ENCODE results near the gene NR5A1. TPM values are rescaled to one million over a fixed set of nuclear protein-coding genes. Genes with fewer than 3 reads are reported as not detected.

The NR5A1 gene
- total and polyA plus RNA-seq, 2 of the 13 experiments (the other 11 are each of a cell fraction or from before 2014, with no cell fraction given): 28.9 to 44.7 TPM

DNA sequence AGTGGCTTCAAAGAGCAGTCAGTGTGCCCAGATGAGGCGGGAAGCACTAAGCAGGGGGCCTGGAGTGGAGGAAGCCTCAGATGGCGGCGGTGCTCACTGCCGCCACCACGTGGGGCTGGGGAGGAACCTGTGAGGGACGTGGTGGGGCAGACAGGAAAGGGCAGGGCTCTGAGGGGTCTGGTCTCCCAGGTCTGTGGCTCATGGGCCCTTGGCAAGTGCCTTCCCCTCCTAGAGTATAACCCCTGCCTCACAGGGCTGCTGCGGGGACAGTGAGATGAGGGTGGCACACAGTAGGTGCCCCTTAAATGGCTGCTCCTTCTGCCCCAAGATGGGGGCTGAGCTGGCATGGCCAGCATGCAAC lies 26.6 kb downstream of the NR5A1 start (continued):
- TF ChIP-seq FOXC1 (CRISPR knock-in tag; IDR thresholded peaks at IDR 0.05; ENCODE audit: borderline replicate concordance) (0 out of 2 replicates have a peak, but pooled peaks have one; percentile 45), HDAC6 (IDR thresholded peaks at IDR 0.05; ENCODE audit: low read depth, low read length) (no peak), HMGA1 (CRISPR knock-in tag; conservative IDR thresholded peaks at IDR 0.05) (no peak), ZNF740 (CRISPR knock-in tag; IDR thresholded peaks at IDR 0.05) (no peak), MTA1 (CRISPR knock-in tag; IDR thresholded peaks at IDR 0.05; ENCODE audit: borderline replicate concordance) (peak; percentile 37; the same call in 1 of the 2 replicates), NBN (conservative IDR thresholded peaks at IDR 0.05) (no peak), MED13 (CRISPR knock-in tag; IDR thresholded peaks at IDR 0.05) (no peak), SALL1 (CRISPR knock-in tag; IDR thresholded peaks at IDR 0.05) (peak; percentile 23; the same call in 1 of the 2 replicates), KLF11 (CRISPR knock-in tag; IDR thresholded peaks at IDR 0.05) (no peak), CENPT (CRISPR knock-in tag; IDR thresholded peaks at IDR 0.05; ENCODE audit: low read depth) (no peak), ZNF546 (CRISPR knock-in tag; conservative IDR thresholded peaks at IDR 0.05) (no peak), HNRNPLL (IDR thresholded peaks at IDR 0.05; ENCODE audit: low read depth, low read length, poor library complexity, severe bottlenecking) (no peak), EEA1 (CRISPR knock-in tag; IDR thresholded peaks at IDR 0.05; ENCODE audit: borderline replicate concordance) (no peak), ARNT (IDR thresholded peaks at IDR 0.05) (no peak), ELF3 (CRISPR knock-in tag; IDR thresholded peaks at IDR 0.05) (0 out of 2 replicates have a peak, but pooled peaks have one; percentile 15), ZNF572 (CRISPR knock-in tag; IDR thresholded peaks at IDR 0.05) (no peak), ASH2L (IDR thresholded peaks at IDR 0.05; ENCODE audit: insufficient read length, low read depth, low read length) (no peak), ZFAT (CRISPR knock-in tag; conservative IDR thresholded peaks at IDR 0.05) (no peak)
- TF ChIP-seq, protein P1, sequence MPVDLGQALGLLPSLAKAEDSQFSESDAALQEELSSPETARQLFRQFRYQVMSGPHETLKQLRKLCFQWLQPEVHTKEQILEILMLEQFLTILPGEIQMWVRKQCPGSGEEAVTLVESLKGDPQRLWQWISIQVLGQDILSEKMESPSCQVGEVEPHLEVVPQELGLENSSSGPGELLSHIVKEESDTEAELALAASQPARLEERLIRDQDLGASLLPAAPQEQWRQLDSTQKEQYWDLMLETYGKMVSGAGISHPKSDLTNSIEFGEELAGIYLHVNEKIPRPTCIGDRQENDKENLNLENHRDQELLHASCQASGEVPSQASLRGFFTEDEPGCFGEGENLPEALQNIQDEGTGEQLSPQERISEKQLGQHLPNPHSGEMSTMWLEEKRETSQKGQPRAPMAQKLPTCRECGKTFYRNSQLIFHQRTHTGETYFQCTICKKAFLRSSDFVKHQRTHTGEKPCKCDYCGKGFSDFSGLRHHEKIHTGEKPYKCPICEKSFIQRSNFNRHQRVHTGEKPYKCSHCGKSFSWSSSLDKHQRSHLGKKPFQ (CRISPR knock-in tag; IDR thresholded peaks at IDR 0.05; ENCODE audit: insufficient replicate concordance): no peak
- TF ChIP-seq, protein P2, sequence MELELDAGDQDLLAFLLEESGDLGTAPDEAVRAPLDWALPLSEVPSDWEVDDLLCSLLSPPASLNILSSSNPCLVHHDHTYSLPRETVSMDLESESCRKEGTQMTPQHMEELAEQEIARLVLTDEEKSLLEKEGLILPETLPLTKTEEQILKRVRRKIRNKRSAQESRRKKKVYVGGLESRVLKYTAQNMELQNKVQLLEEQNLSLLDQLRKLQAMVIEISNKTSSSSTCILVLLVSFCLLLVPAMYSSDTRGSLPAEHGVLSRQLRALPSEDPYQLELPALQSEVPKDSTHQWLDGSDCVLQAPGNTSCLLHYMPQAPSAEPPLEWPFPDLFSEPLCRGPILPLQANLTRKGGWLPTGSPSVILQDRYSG (CRISPR knock-in tag; IDR thresholded peaks at IDR 0.05): no peak
- TF ChIP-seq, protein P3, sequence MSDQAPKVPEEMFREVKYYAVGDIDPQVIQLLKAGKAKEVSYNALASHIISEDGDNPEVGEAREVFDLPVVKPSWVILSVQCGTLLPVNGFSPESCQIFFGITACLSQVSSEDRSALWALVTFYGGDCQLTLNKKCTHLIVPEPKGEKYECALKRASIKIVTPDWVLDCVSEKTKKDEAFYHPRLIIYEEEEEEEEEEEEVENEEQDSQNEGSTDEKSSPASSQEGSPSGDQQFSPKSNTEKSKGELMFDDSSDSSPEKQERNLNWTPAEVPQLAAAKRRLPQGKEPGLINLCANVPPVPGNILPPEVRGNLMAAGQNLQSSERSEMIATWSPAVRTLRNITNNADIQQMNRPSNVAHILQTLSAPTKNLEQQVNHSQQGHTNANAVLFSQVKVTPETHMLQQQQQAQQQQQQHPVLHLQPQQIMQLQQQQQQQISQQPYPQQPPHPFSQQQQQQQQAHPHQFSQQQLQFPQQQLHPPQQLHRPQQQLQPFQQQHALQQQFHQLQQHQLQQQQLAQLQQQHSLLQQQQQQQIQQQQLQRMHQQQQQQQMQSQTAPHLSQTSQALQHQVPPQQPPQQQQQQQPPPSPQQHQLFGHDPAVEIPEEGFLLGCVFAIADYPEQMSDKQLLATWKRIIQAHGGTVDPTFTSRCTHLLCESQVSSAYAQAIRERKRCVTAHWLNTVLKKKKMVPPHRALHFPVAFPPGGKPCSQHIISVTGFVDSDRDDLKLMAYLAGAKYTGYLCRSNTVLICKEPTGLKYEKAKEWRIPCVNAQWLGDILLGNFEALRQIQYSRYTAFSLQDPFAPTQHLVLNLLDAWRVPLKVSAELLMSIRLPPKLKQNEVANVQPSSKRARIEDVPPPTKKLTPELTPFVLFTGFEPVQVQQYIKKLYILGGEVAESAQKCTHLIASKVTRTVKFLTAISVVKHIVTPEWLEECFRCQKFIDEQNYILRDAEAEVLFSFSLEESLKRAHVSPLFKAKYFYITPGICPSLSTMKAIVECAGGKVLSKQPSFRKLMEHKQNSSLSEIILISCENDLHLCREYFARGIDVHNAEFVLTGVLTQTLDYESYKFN (CRISPR knock-in tag; conservative IDR thresholded peaks at IDR 0.05): no peak
